ENCODE results near the gene KNOP1. TPM values are rescaled to one million over a fixed set of nuclear protein-coding genes. Genes with fewer than 3 reads are reported as not detected.

KNOP1 gene
- total RNA-seq, 1 experiment from 2014 or later: 70.1 TPM

GRCh38 chr16:19657831-19658230 is 60.2 kb downstream of the KNOP1 start:
- TF ChIP-seq TCF7L2 (IDR thresholded peaks at IDR 0.05; ENCODE audit: low read depth, low read length) (no peak), SIN3A (IDR thresholded peaks at IDR 0.05; ENCODE audit: borderline replicate concordance, insufficient read depth, low read depth, low read length) (no peak), REST (IDR thresholded peaks at IDR 0.05; ENCODE audit: insufficient read depth in 1 of 2, low read depth in 2 of 2, low read length in 1 of 2) (no peak), POLR2AphosphoS5 (IDR thresholded peaks at IDR 0.05; ENCODE audit: low read depth, low read length) (no peak)
- TF ChIP-seq, protein P1, sequence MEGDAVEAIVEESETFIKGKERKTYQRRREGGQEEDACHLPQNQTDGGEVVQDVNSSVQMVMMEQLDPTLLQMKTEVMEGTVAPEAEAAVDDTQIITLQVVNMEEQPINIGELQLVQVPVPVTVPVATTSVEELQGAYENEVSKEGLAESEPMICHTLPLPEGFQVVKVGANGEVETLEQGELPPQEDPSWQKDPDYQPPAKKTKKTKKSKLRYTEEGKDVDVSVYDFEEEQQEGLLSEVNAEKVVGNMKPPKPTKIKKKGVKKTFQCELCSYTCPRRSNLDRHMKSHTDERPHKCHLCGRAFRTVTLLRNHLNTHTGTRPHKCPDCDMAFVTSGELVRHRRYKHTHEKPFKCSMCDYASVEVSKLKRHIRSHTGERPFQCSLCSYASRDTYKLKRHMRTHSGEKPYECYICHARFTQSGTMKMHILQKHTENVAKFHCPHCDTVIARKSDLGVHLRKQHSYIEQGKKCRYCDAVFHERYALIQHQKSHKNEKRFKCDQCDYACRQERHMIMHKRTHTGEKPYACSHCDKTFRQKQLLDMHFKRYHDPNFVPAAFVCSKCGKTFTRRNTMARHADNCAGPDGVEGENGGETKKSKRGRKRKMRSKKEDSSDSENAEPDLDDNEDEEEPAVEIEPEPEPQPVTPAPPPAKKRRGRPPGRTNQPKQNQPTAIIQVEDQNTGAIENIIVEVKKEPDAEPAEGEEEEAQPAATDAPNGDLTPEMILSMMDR (IDR thresholded peaks at IDR 0.05): no peak
- intact Hi-C loops (cut with micrococcal nuclease; ENCODE audit: unreplicated experiment) (no loop called here), in situ Hi-C loops (cut with HindIII; ENCODE audit: low pct_unique_long_range_greater_than_20kb, low sequenced_read_pairs) (no loop called here)
- CTCF ChIA-PET: no interaction called here
- no peak for DNase-seq (ENCODE audit: low read depth, low spot score)
- Histone ChIP-seq H3K27me3 (ENCODE audit: control insufficient read depth, insufficient read depth, low read length) (no peaks in the 10 kb centered on the region), H3K27ac (ENCODE audit: low read length) (no peak overlapping the region), H3K4me1 (ENCODE audit: control insufficient read depth, insufficient read depth, low read length) (no peaks in the 10 kb centered on the region), H3K36me3 (ENCODE audit: control insufficient read depth, insufficient read depth, low read length) (peaks cover 7% of the 10 kb centered on the region), H3K9me3 (ENCODE audit: control insufficient read depth, insufficient read depth, low read depth, low read length) (no peaks in the 10 kb centered on the region), H3K4me3 (ENCODE audit: low read depth in 2 of 2, low read length in 2 of 2) (no peak overlapping the region)
- ATAC-seq: no peak
- no TSS peak for BruUV-seq (replicated peaks)
- POLR2A ChIA-PET: no interaction called here

- ChIA-PET POLR2A (no interaction called here), CTCF (no interaction called here)
- no peak for ATAC-seq
- no peak overlapping the region for H3K4me3 ChIP-seq (ENCODE audit: low read depth in 2 of 2, low read length in 2 of 2)
- BruUV-seq (replicated peaks): no TSS peak
- no peak for DNase-seq (ENCODE audit: low read depth, low spot score)
- in situ Hi-C loops (cut with HindIII; ENCODE audit: low pct_unique_long_range_greater_than_20kb, low sequenced_read_pairs) (no loop called here), intact Hi-C loops (cut with micrococcal nuclease; ENCODE audit: unreplicated experiment) (no loop called here)
- H3K9me3 ChIP-seq (ENCODE audit: control insufficient read depth, insufficient read depth, low read depth, low read length): no peaks in the 10 kb centered on the region
- H3K27me3 ChIP-seq (ENCODE audit: control insufficient read depth, insufficient read depth, low read length): no peaks in the 10 kb centered on the region
- H3K27ac ChIP-seq (ENCODE audit: low read length): no peak overlapping the region
- peaks cover 13% of the 10 kb centered on the region for H3K36me3 ChIP-seq (ENCODE audit: control insufficient read depth, insufficient read depth, low read length)
- no peaks in the 10 kb centered on the region for H3K4me1 ChIP-seq (ENCODE audit: control insufficient read depth, insufficient read depth, low read length)
- TF ChIP-seq SIN3A (IDR thresholded peaks at IDR 0.05; ENCODE audit: borderline replicate concordance, insufficient read depth, low read depth, low read length): no peak
- no peak for TF ChIP-seq POLR2AphosphoS5 (IDR thresholded peaks at IDR 0.05; ENCODE audit: low read depth, low read length)
- no peak for TF ChIP-seq TCF7L2 (IDR thresholded peaks at IDR 0.05; ENCODE audit: low read depth, low read length)
- TF ChIP-seq, protein P1 (IDR thresholded peaks at IDR 0.05): no peak
- no peak for TF ChIP-seq REST (IDR thresholded peaks at IDR 0.05; ENCODE audit: insufficient read depth in 1 of 2, low read depth in 2 of 2, low read length in 1 of 2)
Observed at GRCh38 chr16:19655242-19655777, 62.7 kb downstream of the KNOP1 start.
